HCT116 (cell line): Measurements from ENCODE around the gene KIRREL1. TPM values are rescaled to one million over a fixed set of nuclear protein-coding genes. Genes with fewer than 3 reads are reported as not detected.

Experiments used
- ATAC-seq: fragments of 200-7000 bp; cut with Tn5 transposase; 2 replicates; pipeline ENCODE4 v1.9.1; 2020; ENCODE audit warnings: mild to moderate bottlenecking, moderate library complexity
- BruUV-seq: library from RNA; stranded (reverse); fragments of 400-500 nt; replicated peaks from 2 replicates; lab custom pipeline; 2021; lab: Mats Ljungman, UMichigan
- CTCF ChIA-PET: fragments of 300-600 bp; sonication (Branson Sonifier 250); formaldehyde crosslinking; loops from one replicate; lab custom pipeline; 2021; ENCODE audit warnings: antibody characterized with exemption; lab: Charles Lee
- POLR2A ChIA-PET: fragments of 300-600, 350-600 bp; sonication (Branson Sonifier 250); formaldehyde crosslinking; loops from one replicate; lab custom pipeline; 2021; ENCODE audit warnings: antibody characterized with exemption; lab: Charles Lee
- RAD21 ChIA-PET, 2 experiments: fragments of 300-600 bp; sonication (Branson Sonifier 250); formaldehyde crosslinking; loops; one replicate each; lab custom pipeline; 2023; ENCODE audit warnings: low total read pairs in 2 of 2; ENCODE audit not compliant: uncharacterized antibody in 2 of 2, unreplicated experiment in 2 of 2, low non-redundant PET in 1 of 2; lab: Charles Lee
- DNase-seq: peaks from one replicate; pipeline ENCODE4 v3.0.0-alpha.2; 2010; ENCODE audit warnings: low read depth, low spot score
- H2AFZ ChIP-seq: fragments of 200-600 bp; shearing (Covaris generic), sonication (generic); 2 replicates; pipeline ENCODE4 v1.6.1; 2017; ENCODE audit warnings: low read depth, mixed run types, mixed read lengths, antibody characterized with exemption, low read length; ENCODE audit not compliant: poor library complexity, severe bottlenecking
- H3K27ac ChIP-seq: 2 replicates; pipeline ENCODE4 v1.5.1; 2012; ENCODE audit warnings: low read depth, low read length
- H3K27me3 ChIP-seq: fragments of 200-600 bp; sonication (generic); 2 replicates; pipeline ENCODE4 v1.6.1; 2016; ENCODE audit warnings: mixed run types, low read length, mixed read lengths; ENCODE audit not compliant: insufficient read depth
- H3K36me3 ChIP-seq, 2 experiments: fragments of 200-500 bp in 1 of 2; fragments of 200-600 bp in 1 of 2; sonication (Bioruptor generic) in 1 of 2; sonication (generic) in 1 of 2; 2 replicates each; pipeline versions ENCODE4 v1.5.1 to v1.6.1; 2014 to 2016; ENCODE audit warnings: low read length in 2 of 2, inconsistent platforms in 1 of 2, mixed read lengths in 1 of 2, mixed run types in 1 of 2; ENCODE audit not compliant: insufficient read depth in 2 of 2, control insufficient read depth in 1 of 2
- H3K4me1 ChIP-seq, 2 experiments: fragments of 200-600 bp in 1 of 2; sonication (generic) in 1 of 2; 2 replicates each; pipeline versions ENCODE4 v1.5.1 to v1.6.1; 2012 to 2017; ENCODE audit warnings: low read length in 2 of 2, inconsistent platforms in 1 of 2, mild to moderate bottlenecking in 1 of 2, mixed read lengths in 1 of 2, mixed run types in 1 of 2, moderate library complexity in 1 of 2; ENCODE audit not compliant: insufficient read depth in 2 of 2, control insufficient read depth in 1 of 2
- H3K4me2 ChIP-seq: fragments of 200-600 bp; sonication (generic); 2 replicates; pipeline ENCODE4 v1.6.1; 2017; ENCODE audit warnings: mixed run types, low read length, mixed read lengths
- H3K4me3 ChIP-seq, 2 experiments: fragments of 200-600 bp in 1 of 2; sonication (generic) in 1 of 2; replicated peaks in 1 of 2; 2 replicates each; pipeline ENCODE4 v1.5.1; 2011 to 2016; ENCODE audit warnings: low read length in 2 of 2, control low read depth in 1 of 2, low read depth in 1 of 2, mild to moderate bottlenecking in 1 of 2, mixed read lengths in 1 of 2, mixed run types in 1 of 2
- H3K79me2 ChIP-seq: fragments of 200-600 bp; sonication (generic); 2 replicates; pipeline ENCODE4 v1.6.1; 2017; ENCODE audit warnings: mild to moderate bottlenecking, mixed run types, low read length, moderate library complexity, mixed read lengths; ENCODE audit not compliant: insufficient read depth
- H3K9ac ChIP-seq: fragments of 200-600 bp; sonication (generic); 2 replicates; pipeline ENCODE4 v1.6.1; 2016; ENCODE audit warnings: low read length, mixed read lengths
- H3K9me2 ChIP-seq: fragments of 200-600 bp; sonication (generic), shearing (Covaris generic); 2 replicates; pipeline ENCODE4 v1.6.1; 2017; ENCODE audit warnings: mixed run types, mild to moderate bottlenecking, moderate library complexity; ENCODE audit not compliant: insufficient read depth
- H3K9me3 ChIP-seq, 2 experiments: fragments of 200-500 bp in 1 of 2; fragments of 200-600 bp in 1 of 2; sonication (Bioruptor generic) in 1 of 2; sonication (generic) in 1 of 2; 2 replicates each; pipeline ENCODE4 v1.6.1; 2014 to 2017; ENCODE audit warnings: low read length in 2 of 2, mixed read lengths in 2 of 2, inconsistent platforms in 1 of 2, low read depth in 1 of 2, mild to moderate bottlenecking in 1 of 2, mixed run types in 1 of 2, moderate library complexity in 1 of 2; ENCODE audit not compliant: control insufficient read depth in 1 of 2, insufficient read depth in 1 of 2
- H4K20me1 ChIP-seq: fragments of 200-600 bp; sonication (generic), shearing (Covaris generic); 2 replicates; pipeline ENCODE4 v1.6.1; 2017; ENCODE audit warnings: mixed run types, mild to moderate bottlenecking, moderate library complexity; ENCODE audit not compliant: insufficient read depth
- CBX3 ChIP-seq: IDR thresholded peaks from 2 replicates; pipeline ENCODE4 v1.6.1; 2012; ENCODE audit warnings: low read depth
- CEBPB ChIP-seq: IDR thresholded peaks from 2 replicates; pipeline ENCODE4 v1.6.1; 2012; ENCODE audit warnings: low read depth
- ELF1 ChIP-seq: IDR thresholded peaks from 2 replicates; pipeline ENCODE4 v1.6.1; 2012; ENCODE audit warnings: low read depth, borderline replicate concordance
- EZH2 ChIP-seq: fragments of 200-600 bp; sonication (generic); IDR thresholded peaks from 2 replicates; pipeline ENCODE4 v1.6.1; 2017; ENCODE audit warnings: antibody characterized with exemption, mixed run types
- RAD21 ChIP-seq: IDR thresholded peaks from 2 replicates; pipeline ENCODE4 v1.6.1; 2012; ENCODE audit warnings: low read depth, mild to moderate bottlenecking
- SP1 ChIP-seq: IDR thresholded peaks from 2 replicates; pipeline ENCODE4 v1.6.1; 2012; ENCODE audit warnings: low read depth
- SRF ChIP-seq: IDR thresholded peaks from 2 replicates; pipeline ENCODE4 v1.6.1; 2012; ENCODE audit warnings: low read depth
- YY1 ChIP-seq: IDR thresholded peaks from 2 replicates; pipeline ENCODE4 v1.6.1; 2011; ENCODE audit warnings: low read length, low read depth, moderate library complexity, mild to moderate bottlenecking; ENCODE audit not compliant: insufficient replicate concordance; ENCODE audit errors: extremely low read depth
- ZFX ChIP-seq: fragments of 450-650 bp; IDR thresholded peaks from 2 replicates; pipeline ENCODE4 v1.6.1; 2017
- ZNF274 ChIP-seq: fragments of 200-500 bp; sonication (Bioruptor generic); IDR thresholded peaks from 2 replicates; pipeline ENCODE4 v1.6.1; 2014; ENCODE audit warnings: mild to moderate bottlenecking, low read depth, low read length, inconsistent platforms
- intact Hi-C: fragments of 100-400 bp; cut with micrococcal nuclease; formaldehyde crosslinking; loops from 2 replicates; pipeline ENCODE4 v1.10.0; 2022
- total RNA-seq: library from RNA; stranded (reverse); gene quantifications from one replicate; pipeline ENCODE4 v1.2.1, GENCODE V29; 2021; ENCODE audit not compliant: unreplicated experiment
- TF ChIP-seq, protein P1 (sequence below): IDR thresholded peaks from 2 replicates; pipeline ENCODE4 v1.6.1; 2012
- TF ChIP-seq, protein P2 (sequence below): IDR thresholded peaks from 2 replicates; pipeline ENCODE4 v1.6.1; 2012
- TF ChIP-seq, protein P3 (sequence below), 3 experiments: fragments of 200-600 bp in 1 of 3; sonication (generic) in 1 of 3; IDR thresholded peaks in 2 of 3; conservative IDR thresholded peaks in 1 of 3; 2 replicates each; pipeline ENCODE4 v1.5.1; 2012 to 2017; ENCODE audit warnings: low read depth in 2 of 3, low read length in 2 of 3, antibody characterized with exemption in 1 of 3, borderline replicate concordance in 1 of 3, control low read depth in 1 of 3, mild to moderate bottlenecking in 1 of 3, mixed read lengths in 1 of 3, mixed run types in 1 of 3, moderate library complexity in 1 of 3; ENCODE audit not compliant: insufficient read depth in 1 of 3

The KIRREL1 gene
- total RNA-seq, 1 experiment from 2014 or later = 20.0 TPM

DNA sequence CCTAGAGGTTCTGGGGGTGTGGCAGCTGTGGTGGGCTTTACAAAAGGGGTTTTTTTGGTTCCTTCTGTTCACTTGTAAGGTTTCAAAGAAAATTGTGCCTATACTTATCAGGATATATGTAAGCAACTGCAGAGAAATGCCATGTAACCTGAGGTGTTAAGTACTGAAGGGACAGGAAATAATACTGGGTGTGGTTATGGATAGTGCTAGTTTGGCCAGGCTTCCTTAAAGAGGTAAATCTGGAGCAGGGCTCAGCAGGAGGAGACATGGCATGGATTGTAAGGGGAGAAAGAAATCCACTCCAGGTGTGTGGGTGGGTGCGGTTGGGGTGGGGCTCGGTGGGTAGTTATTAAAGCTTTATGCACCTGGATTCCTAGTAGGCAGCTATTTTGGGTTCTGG lies 28.3 kb downstream of the KIRREL1 start:
- Histone ChIP-seq H3K9ac (peak overlapping the region; percentile 31; the same call in 1 of the 2 replicates), H4K20me1 (no peaks in the 10 kb centered on the region), H3K9me2 (no peaks in the 10 kb centered on the region), H3K9me3 (no peaks in the 10 kb centered on the region), H3K4me2 (peak overlapping the region; percentile 79), H2AFZ (no peak overlapping the region), H3K36me3 (no peaks in the 10 kb centered on the region), H3K27me3 (no peaks in the 10 kb centered on the region), H3K4me3 (no peak overlapping the region; a peak in 1 of 4 replicates), H3K79me2 (peaks cover 74% of the 10 kb centered on the region), H3K27ac (no peak overlapping the region), H3K4me1 (peaks cover 46 to 64% of the 10 kb centered on the region in 2 experiments)
- TF ChIP-seq EZH2 (no peak), SP1 (peak; percentile 35; the same call in 1 of the 2 replicates)
- DNase-seq = no peak
- CTCF ChIA-PET = interaction anchor here (0.7 to 2.7 kb wide), 2 partner anchors 13 to 16 kb away, joined by 3 to 15 read pairs; no protein-coding TSS in a partner anchor
- no peak for ATAC-seq
- RAD21 ChIA-PET = no interaction called here
- intact Hi-C loops = no loop called here
- POLR2A ChIA-PET = interaction anchor here (1.0 kb wide), 1 partner anchor 11 kb away, joined by 3 read pairs; no protein-coding TSS in a partner anchor
- BruUV-seq = no TSS peak

DNA sequence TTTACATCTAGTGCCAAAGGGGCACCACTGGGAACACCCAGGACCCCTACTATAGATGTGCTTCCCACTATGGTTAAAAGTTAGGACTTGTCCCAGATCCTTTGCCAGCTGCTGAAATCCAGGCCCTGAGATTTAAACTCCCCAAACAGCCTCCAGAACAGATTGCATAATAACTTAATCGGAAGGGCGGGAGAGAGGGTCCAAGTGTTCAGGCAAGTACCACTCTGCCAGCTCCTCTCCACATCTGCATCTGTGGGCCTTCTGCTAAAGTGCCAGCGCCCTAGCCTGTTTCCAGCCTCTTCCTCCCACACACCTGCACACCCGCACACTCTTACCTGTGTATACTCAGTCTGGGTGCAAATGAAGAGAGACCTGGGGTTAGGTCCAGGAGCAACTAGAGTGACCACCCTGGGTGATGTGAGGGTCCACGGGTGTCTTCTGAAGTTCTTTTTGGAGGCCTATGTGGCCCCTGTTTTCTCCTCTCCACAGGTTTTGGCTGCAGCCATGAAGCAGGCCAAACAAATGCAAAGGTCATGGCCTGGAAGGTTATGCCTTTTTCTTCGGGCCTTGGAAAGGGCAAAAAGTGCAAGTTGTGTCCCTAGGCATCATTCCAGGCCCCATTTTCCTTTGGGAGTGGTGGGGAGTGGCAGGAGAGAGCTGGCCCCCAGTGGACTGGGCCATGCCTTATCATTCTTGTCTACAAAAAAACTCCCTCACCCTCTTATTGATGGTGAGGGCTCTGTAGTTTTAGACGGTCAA lies 29.3 kb downstream of the KIRREL1 start:
- no peak overlapping the region for H3K27ac ChIP-seq
- no peak overlapping the region for H3K4me2 ChIP-seq
- H2AFZ ChIP-seq = no peak overlapping the region
- peaks cover 77% of the 10 kb centered on the region for H3K79me2 ChIP-seq
- no TSS peak for BruUV-seq
- H3K9me3 ChIP-seq = no peaks in the 10 kb centered on the region
- RAD21 ChIA-PET = no interaction called here
- no peaks in the 10 kb centered on the region for H3K9me2 ChIP-seq
- no peak overlapping the region for H3K4me3 ChIP-seq
- H3K4me1 ChIP-seq = peaks cover 46 to 54% of the 10 kb centered on the region in 2 experiments
- POLR2A ChIA-PET = no interaction called here
- H3K9ac ChIP-seq = no peak overlapping the region
- CTCF ChIA-PET = no interaction called here
- no peak for ATAC-seq
- H3K36me3 ChIP-seq = no peaks in the 10 kb centered on the region
- DNase-seq = no peak
- intact Hi-C loops = no loop called here
- no peaks in the 10 kb centered on the region for H4K20me1 ChIP-seq
- TF ChIP-seq CBX3 (no peak), ZNF274 (no peak), EZH2 (no peak), ELF1 (no peak), RAD21 (no peak), CEBPB (no peak), SP1 (no peak), SRF (no peak), YY1 (no peak), ZFX (no peak)
- TF ChIP-seq, protein P1, sequence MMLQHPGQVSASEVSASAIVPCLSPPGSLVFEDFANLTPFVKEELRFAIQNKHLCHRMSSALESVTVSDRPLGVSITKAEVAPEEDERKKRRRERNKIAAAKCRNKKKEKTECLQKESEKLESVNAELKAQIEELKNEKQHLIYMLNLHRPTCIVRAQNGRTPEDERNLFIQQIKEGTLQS = no peak
- TF ChIP-seq, protein P2, sequence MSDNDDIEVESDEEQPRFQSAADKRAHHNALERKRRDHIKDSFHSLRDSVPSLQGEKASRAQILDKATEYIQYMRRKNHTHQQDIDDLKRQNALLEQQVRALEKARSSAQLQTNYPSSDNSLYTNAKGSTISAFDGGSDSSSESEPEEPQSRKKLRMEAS = no peak
- TF ChIP-seq, protein P3, sequence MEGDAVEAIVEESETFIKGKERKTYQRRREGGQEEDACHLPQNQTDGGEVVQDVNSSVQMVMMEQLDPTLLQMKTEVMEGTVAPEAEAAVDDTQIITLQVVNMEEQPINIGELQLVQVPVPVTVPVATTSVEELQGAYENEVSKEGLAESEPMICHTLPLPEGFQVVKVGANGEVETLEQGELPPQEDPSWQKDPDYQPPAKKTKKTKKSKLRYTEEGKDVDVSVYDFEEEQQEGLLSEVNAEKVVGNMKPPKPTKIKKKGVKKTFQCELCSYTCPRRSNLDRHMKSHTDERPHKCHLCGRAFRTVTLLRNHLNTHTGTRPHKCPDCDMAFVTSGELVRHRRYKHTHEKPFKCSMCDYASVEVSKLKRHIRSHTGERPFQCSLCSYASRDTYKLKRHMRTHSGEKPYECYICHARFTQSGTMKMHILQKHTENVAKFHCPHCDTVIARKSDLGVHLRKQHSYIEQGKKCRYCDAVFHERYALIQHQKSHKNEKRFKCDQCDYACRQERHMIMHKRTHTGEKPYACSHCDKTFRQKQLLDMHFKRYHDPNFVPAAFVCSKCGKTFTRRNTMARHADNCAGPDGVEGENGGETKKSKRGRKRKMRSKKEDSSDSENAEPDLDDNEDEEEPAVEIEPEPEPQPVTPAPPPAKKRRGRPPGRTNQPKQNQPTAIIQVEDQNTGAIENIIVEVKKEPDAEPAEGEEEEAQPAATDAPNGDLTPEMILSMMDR (IDR thresholded peaks at IDR 0.05 in 2 of 3, conservative IDR thresholded peaks at IDR 0.05 in 1 of 3; ENCODE audit: borderline replicate concordance in 1 of 3, insufficient read depth in 1 of 3, low read depth in 2 of 3, low read length in 2 of 3) = no peak
- H3K27me3 ChIP-seq = no peaks in the 10 kb centered on the region
